CD14-positive monocyte (primary cell): ENCODE results near the gene DUSP16. TPM values are rescaled to one million over a fixed set of nuclear protein-coding genes. Genes with fewer than 3 reads are reported as not detected.

ENCODE experiments used
- DNase-seq, 3 donors: peaks; one replicate each; pipeline ENCODE4 v3.0.0-alpha.2; 2011 to 2022
- H2AFZ ChIP-seq: 2 replicates; pipeline ENCODE4 v1.6.0; 2012; ENCODE audit warnings: mild to moderate bottlenecking, low read depth, low read length, inconsistent platforms; ENCODE audit not compliant: insufficient read depth, poor library complexity, severe bottlenecking
- H3K27ac ChIP-seq, 2 donors: 1 replicate in 1 of 2; 2 replicates in 1 of 2; pipeline ENCODE4 v1.5.1; 2012 to 2013; ENCODE audit warnings: low read length in 2 of 2, control low read depth in 1 of 2, inconsistent platforms in 1 of 2, low read depth in 1 of 2, mild to moderate bottlenecking in 1 of 2
- H3K27me3 ChIP-seq, 2 donors: one replicate each; pipeline versions ENCODE4 v1.6.0 to v1.6.1; 2011 to 2013; ENCODE audit warnings: low read length in 2 of 2; ENCODE audit not compliant: control insufficient read depth in 2 of 2, insufficient read depth in 2 of 2
- H3K36me3 ChIP-seq, 2 donors: replicated peaks in 1 of 2; 1 replicate in 1 of 2; 2 replicates in 1 of 2; pipeline versions ENCODE4 v1.5.1 to v1.6.1; 2012 to 2013; ENCODE audit warnings: low read length in 2 of 2, control low read depth in 1 of 2, inconsistent platforms in 1 of 2, mild to moderate bottlenecking in 1 of 2; ENCODE audit not compliant: insufficient read depth in 2 of 2, control insufficient read depth in 1 of 2
- H3K4me1 ChIP-seq, 2 donors: 1 replicate in 1 of 2; 2 replicates in 1 of 2; pipeline versions ENCODE4 v1.5.1 to v1.6.1; 2012 to 2013; ENCODE audit warnings: low read length in 2 of 2, control low read depth in 1 of 2, inconsistent platforms in 1 of 2, mild to moderate bottlenecking in 1 of 2, moderate library complexity in 1 of 2; ENCODE audit not compliant: insufficient read depth in 2 of 2, control insufficient read depth in 1 of 2
- H3K4me2 ChIP-seq: replicated peaks from 2 replicates; pipeline ENCODE3; 2012; ENCODE audit warnings: low read length, moderate library complexity, mild to moderate bottlenecking; ENCODE audit not compliant: poor library complexity, severe bottlenecking; ENCODE audit errors: extremely low read depth
- H3K4me3 ChIP-seq, 3 experiments: fragments of 200-600 bp in 1 of 3; sonication (generic) in 1 of 3; replicated peaks in 1 of 3; 1 replicate in 2 of 3; 2 replicates in 1 of 3; pipeline ENCODE4 v1.5.1; 2011 to 2013; ENCODE audit warnings: low read length in 3 of 3, mild to moderate bottlenecking in 3 of 3, control low read depth in 2 of 3, low read depth in 2 of 3, inconsistent platforms in 1 of 3, moderate library complexity in 1 of 3
- H3K79me2 ChIP-seq: 2 replicates; pipeline ENCODE4 v1.6.0; 2012; ENCODE audit warnings: mild to moderate bottlenecking, control low read depth, inconsistent platforms, low read length, moderate library complexity; ENCODE audit not compliant: insufficient read depth
- H3K9ac ChIP-seq: 2 replicates; pipeline ENCODE4 v1.6.0; 2017; ENCODE audit warnings: low read length, mild to moderate bottlenecking; ENCODE audit not compliant: insufficient read depth, poor library complexity, severe bottlenecking
- H3K9me3 ChIP-seq, 2 donors: replicated peaks in 1 of 2; 1 replicate in 1 of 2; 2 replicates in 1 of 2; pipeline versions ENCODE4 v1.5.1 to v1.6.1; 2012 to 2013; ENCODE audit warnings: low read length in 2 of 2, control low read depth in 1 of 2; ENCODE audit not compliant: control insufficient read depth in 1 of 2, insufficient read depth in 1 of 2
- H4K20me1 ChIP-seq: 2 replicates; pipeline ENCODE4 v1.6.0; 2012; ENCODE audit warnings: mild to moderate bottlenecking, low read length, control low read depth, moderate library complexity; ENCODE audit not compliant: insufficient read depth
- H3K27ac Mint-ChIP-seq, 7 donors: one replicate each; pipeline ENCODE4 v1.8.0; 2020; ENCODE audit warnings: mild to moderate bottlenecking in 7 of 7, mixed read lengths in 7 of 7, moderate library complexity in 6 of 7, inconsistent platforms in 2 of 7
- H3K27me3 Mint-ChIP-seq, 3 donors: one replicate each; pipeline ENCODE4 v1.8.0; 2021 to 2022; ENCODE audit warnings: low read depth in 3 of 3, mild to moderate bottlenecking in 3 of 3, mixed read lengths in 3 of 3, moderate library complexity in 3 of 3, inconsistent platforms in 1 of 3
- H3K36me3 Mint-ChIP-seq, 2 donors: one replicate each; pipeline ENCODE4 v1.8.0; 2020; ENCODE audit warnings: mixed read lengths in 2 of 2, inconsistent platforms in 1 of 2, mild to moderate bottlenecking in 1 of 2
- H3K4me1 Mint-ChIP-seq: one replicate; pipeline ENCODE4 v1.8.0; 2020; ENCODE audit warnings: mild to moderate bottlenecking, mixed read lengths
- H3K4me3 Mint-ChIP-seq, 2 donors: one replicate each; pipeline ENCODE4 v1.8.0; 2020; ENCODE audit warnings: mild to moderate bottlenecking in 2 of 2, mixed read lengths in 2 of 2, moderate library complexity in 1 of 2
- H3K9me3 Mint-ChIP-seq, 7 donors: one replicate each; pipeline ENCODE4 v1.8.0; 2020 to 2022; ENCODE audit warnings: mixed read lengths in 7 of 7, mild to moderate bottlenecking in 6 of 7, moderate library complexity in 6 of 7, inconsistent platforms in 2 of 7
- CTCF ChIP-seq: fragments of 200-600 bp; IDR thresholded peaks from one replicate; pipeline ENCODE4 v1.8.0; 2022; ENCODE audit warnings: antibody characterized with exemption, mild to moderate bottlenecking
- WGBS: methylation state at CpG from one replicate; pipeline ENCODE4 v1.1.5; 2013; ENCODE audit warnings: missing lambda C conversion rate; ENCODE audit not compliant: insufficient coverage; 5-methylcytosine and 5-hydroxymethylcytosine counted together
- intact Hi-C, 2 donors: fragments of 100-400 bp; cut with micrococcal nuclease; formaldehyde crosslinking; loops; one replicate each; pipeline versions ENCODE4 v1.15.0 to v1.15.1; 2023
- polyA plus RNA-seq, 3 donors: library from polyadenylated mRNA; depleted of rRNA in 1 of 3; unstranded in 2 of 3; stranded (reverse) in 1 of 3; fragments of 300-500 nt in 2 of 3; fragments of >200 nt in 1 of 3; fragmentation: Illumina TruSeq in 2 of 3; gene quantifications; 1 replicate in 2 of 3; 2 replicates in 1 of 3; pipeline ENCODE4 v1.2.3, GENCODE V29; 2012 to 2021

DUSP16 gene
- polyA plus RNA-seq, 3 donors: 0.04 to 0.46 (median 0.27) TPM

- no peak for DNase-seq
- H3K36me3 Mint-ChIP-seq: peaks cover 45 to 46% of the 10 kb centered on the region in 2 donors
- H3K27me3 Mint-ChIP-seq: peaks cover 0 to 8% (median 0%) of the 10 kb centered on the region in 3 donors
- no peak overlapping the region for H3K4me3 ChIP-seq
- no peak overlapping the region for H2AFZ ChIP-seq
- intact Hi-C loops: no loop called here
- no peak overlapping the region for H3K27ac ChIP-seq
- peaks cover 0 to 8% of the 10 kb centered on the region in 2 donors for H3K36me3 ChIP-seq
- no peaks in the 10 kb centered on the region for H3K27me3 ChIP-seq
- H3K4me1 Mint-ChIP-seq: peaks cover 26% of the 10 kb centered on the region
- H3K4me2 ChIP-seq: no peak overlapping the region
- peaks cover 0 to 3% (median 1%) of the 10 kb centered on the region in 7 donors for H3K9me3 Mint-ChIP-seq
- no peak overlapping the region for H3K9ac ChIP-seq
- H4K20me1 ChIP-seq: no peaks in the 10 kb centered on the region
- no peaks in the 10 kb centered on the region for H3K9me3 ChIP-seq
- no peak for TF ChIP-seq CTCF
- H3K27ac Mint-ChIP-seq: no peak overlapping the region
- H3K4me1 ChIP-seq: peaks cover 12 to 13% of the 10 kb centered on the region in 2 donors
- H3K79me2 ChIP-seq: no peaks in the 10 kb centered on the region
- no peak overlapping the region for H3K4me3 Mint-ChIP-seq
- WGBS: 86% methylated on average over 4 of the region's 7 CpGs
Observed at GRCh38 chr12:12470751-12471306, 91.8 kb downstream of the DUSP16 start.

- Histone ChIP-seq H3K27me3 (no peaks in the 10 kb centered on the region), H3K79me2 (no peaks in the 10 kb centered on the region), H2AFZ (no peak overlapping the region), H4K20me1 (no peaks in the 10 kb centered on the region), H3K9ac (no peak overlapping the region), H3K27ac (no peak overlapping the region), H3K4me2 (no peak overlapping the region), H3K9me3 (no peaks in the 10 kb centered on the region), H3K4me1 (peaks cover 12 to 13% of the 10 kb centered on the region in 2 donors), H3K36me3 (peaks cover 0 to 13% of the 10 kb centered on the region in 2 donors), H3K4me3 (no peak overlapping the region)
- peaks cover 23% of the 10 kb centered on the region for H3K4me1 Mint-ChIP-seq
- no CpG with 5 or more reads among the region's 7 CpGs for WGBS
- no peak overlapping the region for H3K4me3 Mint-ChIP-seq
- H3K9me3 Mint-ChIP-seq: peaks cover 0 to 3% (median 1%) of the 10 kb centered on the region in 7 donors
- intact Hi-C loops: loop anchor here in 1 of 2 donors (10.0 kb wide), 1 partner anchor 95 kb away; the partner anchor contains the start of gene DUSP16
- DNase-seq: no peak
- peaks cover 0 to 7% (median 1%) of the 10 kb centered on the region in 3 donors for H3K27me3 Mint-ChIP-seq
- no peak for TF ChIP-seq CTCF
- peaks cover 43 to 51% of the 10 kb centered on the region in 2 donors for H3K36me3 Mint-ChIP-seq
- H3K27ac Mint-ChIP-seq: no peak overlapping the region
Observed at GRCh38 chr12:12469386-12469785, 93.3 kb downstream of the DUSP16 start.
